Ureter (tissue), 1 donor: ENCODE results near the gene CASZ1. TPM values are rescaled to one million over a fixed set of nuclear protein-coding genes. Genes with fewer than 3 reads are reported as not detected.

Source experiments
- DNase-seq: peaks from one replicate; pipeline ENCODE4 v3.0.0-alpha.2; 2020; ENCODE audit warnings: low spot score
- total RNA-seq: library from RNA; stranded (reverse); gene quantifications from one replicate; pipeline ENCODE4 v1.2.4, GENCODE V29; 2023
- donor health status: DM: yes; HTN: yes; CAD: no.

CASZ1 gene
- total RNA-seq, 1 donor from 2014 or later: 76.8 TPM

DNA sequence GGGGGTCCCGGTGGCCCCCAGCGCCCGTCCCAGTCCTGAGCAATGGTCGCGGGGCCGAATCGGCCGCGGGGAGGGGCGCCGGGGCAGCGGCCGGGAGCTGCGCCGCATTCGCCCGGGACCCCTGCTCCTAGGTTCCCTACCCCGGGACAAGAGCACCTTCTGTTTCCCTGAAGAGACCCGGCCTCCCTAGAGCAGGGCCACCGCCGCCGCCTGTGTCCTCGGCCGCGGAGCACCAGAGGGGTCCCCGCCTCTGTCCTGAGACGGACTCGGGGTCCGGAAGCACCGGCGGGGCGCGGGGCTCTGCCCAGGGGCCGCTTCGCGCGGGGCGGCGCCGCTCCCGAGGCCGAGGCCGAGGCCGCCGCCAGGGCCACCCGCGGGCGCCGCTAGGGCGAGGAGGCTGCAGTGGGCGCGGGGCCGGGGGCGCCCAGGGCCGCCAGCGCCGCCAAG is 157.9 kb downstream of the CASZ1 start:
- no peak for DNase-seq

DNA sequence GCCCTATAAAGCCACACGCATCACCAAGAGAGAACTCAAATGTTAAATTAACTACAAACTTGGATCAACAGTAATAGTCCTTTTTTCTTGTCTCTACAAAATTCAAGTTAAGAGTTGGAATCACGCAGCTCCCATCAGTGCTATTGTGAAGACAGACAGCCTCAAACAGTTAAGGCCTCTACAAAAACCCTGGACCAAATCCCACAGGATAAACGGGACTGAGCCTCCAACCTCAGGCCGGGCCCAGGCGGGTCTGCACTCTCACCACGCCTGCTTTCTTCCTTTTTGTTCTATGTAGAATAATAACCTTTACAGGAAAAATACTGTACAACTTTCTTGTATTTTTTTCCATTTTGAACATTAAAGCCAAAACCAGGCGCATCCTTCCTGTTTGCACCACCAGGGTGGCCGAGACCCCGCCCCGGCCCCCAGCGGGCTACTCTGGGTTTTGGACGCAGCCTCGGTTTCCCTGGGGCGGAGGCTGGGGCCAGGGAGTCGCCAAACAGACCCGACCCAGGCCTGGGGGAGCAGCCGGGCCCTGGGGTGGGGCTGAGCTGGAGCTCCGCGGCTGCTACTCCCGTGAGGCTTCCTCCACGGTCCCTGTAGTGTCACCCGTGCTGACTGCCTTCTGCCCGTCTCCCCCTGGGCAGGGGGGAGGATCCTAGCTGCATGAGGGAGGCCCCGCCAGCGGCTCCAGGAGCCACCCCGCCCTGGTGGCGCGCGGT is 158.4 kb downstream of the CASZ1 start:
- no peak for DNase-seq

DNA sequence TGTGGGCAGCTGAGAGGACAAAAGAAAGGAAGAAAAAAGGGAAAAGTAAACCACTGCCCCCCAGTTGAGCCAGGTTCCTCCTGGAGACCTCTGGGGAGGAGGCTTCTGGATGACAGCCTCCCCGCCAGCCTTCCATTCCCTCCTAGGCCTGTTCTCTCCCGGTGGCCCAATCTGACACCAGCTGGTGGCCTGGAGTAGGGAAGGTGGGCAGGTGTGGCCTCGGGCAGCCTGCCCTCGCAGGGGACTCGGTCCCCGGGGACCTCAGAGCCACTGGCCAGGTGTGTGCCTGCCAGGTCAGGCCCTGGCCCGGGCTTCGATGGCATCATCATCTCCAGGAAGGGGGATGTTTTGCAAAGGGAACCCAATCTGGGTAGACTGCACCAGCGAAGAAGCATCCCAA is 159.0 kb downstream of the CASZ1 start:
- no peak for DNase-seq

DNA sequence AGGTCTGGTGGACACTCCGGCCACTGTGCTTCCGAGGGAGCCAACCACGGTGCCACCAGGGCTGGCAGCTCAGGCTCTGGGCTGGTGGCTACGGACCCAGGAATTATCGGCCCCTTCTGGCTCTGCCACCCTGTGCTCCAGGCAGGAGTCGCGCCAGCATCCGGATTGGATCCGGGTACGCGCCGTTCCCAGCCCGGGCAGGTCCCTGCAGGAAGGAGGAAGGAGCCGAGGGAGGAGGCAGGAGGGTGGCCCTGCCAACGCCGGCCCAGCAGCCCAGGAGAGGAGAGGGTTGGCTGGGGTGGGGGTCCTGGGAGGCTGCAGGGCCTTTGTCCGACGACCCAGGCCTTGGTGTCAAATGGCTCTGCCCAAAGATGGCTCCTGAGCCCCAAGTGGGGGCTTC is 160.5 kb downstream of the CASZ1 start:
- DNase-seq: peak; percentile 79

DNA sequence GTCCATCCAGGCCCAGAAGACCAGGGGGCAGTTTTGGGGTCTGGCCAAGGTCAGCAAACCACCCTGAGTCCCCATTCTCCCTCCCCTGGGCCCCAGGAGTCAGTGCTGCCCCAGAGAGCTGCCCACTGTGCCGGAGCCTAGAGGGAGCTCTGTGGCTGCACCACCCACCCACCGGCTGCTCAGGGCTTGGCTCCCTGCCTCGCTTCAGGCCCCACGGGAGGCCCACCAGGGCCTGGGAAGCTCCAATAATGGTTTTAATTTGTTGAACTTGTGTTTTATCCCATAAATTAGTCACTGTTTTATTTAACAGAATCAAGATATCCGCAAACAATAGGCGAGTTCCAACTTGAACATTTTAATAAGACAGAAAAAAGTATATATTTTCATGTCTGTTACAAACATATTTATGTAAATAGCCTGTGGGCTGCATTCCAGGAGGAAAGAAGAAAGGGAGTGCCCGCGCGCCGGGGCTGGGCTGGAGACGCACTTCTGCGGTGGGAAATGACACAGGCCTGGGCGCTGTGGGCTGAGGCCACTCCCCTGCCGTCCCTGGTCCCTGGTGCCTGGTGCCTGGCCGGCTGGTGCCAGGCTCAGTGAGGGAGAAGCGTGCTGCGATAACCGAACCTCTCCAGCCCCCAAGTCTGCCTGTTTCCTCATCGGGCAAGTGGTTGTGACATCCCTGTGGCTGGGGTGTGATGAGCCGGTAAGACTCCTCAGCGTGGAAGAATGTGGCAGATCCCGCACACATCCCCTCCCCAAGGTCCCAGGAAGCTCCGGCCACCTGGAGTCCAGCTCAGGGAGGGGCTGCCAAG is 161.2 kb downstream of the CASZ1 start:
- peak; percentile 84 for DNase-seq

DNA sequence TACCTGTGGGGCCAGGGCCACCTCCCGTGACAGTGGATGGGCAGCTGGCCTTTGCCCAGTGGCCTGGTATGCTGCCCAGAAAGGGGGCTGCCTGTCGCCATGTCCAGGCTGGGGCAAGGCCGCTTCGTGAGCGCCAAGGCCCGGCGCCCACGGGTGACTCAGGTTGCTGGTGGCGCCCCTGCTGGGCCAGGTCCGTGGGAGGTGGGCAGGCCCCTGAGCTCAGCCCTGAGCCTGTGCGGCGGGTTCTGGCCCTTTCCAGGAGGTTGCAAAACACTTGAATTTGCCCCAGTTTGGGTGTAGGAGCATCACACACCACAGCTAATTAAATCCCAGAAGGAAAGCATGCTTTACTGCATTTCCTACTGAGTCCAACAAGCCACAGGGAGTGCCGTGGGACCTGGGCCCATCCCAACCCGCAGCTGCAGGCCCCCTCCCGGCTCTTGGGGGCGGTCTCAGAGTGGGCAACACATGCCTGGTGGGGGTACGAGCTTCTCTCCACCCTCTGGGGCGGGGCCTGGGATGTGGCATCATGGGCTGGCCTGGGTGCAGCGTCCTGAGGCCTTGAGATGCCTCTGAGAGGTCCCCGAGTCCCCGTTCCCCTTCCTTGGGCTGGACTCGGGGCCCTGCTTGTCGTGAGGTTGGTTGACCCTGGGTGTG is 161.9 kb downstream of the CASZ1 start:
- no peak for DNase-seq

DNA sequence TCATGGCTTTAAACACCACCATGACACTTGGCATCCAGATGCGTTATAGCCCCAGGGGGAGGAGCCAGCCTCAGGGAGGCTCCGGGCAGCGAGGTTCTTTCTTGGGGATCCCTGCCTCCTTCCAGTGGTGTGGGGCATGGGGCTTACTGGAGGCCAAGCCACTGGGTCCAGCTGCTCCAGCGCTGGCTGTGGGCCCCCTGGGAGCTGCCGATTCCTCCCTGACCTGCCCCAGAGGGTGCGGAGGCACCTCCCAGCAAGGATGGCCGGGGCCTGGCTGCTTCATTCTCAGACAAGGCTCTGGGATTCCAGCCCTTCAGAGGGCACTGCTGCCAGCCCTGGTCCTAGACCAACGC is 162.4 kb downstream of the CASZ1 start:
- no peak for DNase-seq

DNA sequence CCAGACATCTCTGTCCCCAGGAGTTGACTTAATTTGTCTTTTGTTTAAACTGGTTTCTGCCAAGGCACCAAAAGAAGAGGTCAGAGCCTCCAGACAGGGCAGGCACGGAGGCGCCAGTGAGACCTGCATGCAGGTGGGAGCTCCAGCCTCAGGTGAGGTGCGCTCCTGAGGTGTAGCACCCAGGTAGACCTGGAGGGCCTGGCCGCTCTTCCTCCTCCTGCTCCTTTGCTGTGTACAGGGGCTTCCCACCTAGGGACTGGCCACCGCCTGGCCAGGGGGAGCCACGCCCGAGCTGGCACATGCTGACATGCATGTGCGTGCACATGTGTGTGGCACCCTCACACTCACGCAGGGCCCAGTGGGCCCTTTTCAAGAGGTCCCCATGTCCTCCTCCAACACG is 163.0 kb downstream of the CASZ1 start:
- no peak for DNase-seq

DNA sequence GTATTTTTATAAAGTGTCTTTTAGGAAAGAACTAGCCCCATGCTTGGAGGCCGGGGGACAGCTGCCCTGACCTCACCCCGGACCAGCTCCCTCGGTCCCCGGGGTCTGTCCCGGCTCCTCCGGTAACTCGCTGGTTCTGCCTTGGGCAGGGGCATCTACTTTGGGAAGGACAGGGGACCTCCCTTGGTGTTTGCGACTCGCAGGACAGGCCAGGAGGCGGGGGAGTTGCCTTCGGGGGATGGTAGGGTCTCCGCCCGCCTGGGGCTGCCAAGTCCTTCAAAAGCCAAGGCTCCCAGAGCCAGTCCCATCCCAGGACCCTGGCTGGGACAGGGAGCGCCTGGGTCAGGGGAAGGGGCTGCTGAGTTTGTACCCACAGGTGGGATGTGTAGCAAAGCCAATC is 163.8 kb downstream of the CASZ1 start:
- no peak for DNase-seq

DNA sequence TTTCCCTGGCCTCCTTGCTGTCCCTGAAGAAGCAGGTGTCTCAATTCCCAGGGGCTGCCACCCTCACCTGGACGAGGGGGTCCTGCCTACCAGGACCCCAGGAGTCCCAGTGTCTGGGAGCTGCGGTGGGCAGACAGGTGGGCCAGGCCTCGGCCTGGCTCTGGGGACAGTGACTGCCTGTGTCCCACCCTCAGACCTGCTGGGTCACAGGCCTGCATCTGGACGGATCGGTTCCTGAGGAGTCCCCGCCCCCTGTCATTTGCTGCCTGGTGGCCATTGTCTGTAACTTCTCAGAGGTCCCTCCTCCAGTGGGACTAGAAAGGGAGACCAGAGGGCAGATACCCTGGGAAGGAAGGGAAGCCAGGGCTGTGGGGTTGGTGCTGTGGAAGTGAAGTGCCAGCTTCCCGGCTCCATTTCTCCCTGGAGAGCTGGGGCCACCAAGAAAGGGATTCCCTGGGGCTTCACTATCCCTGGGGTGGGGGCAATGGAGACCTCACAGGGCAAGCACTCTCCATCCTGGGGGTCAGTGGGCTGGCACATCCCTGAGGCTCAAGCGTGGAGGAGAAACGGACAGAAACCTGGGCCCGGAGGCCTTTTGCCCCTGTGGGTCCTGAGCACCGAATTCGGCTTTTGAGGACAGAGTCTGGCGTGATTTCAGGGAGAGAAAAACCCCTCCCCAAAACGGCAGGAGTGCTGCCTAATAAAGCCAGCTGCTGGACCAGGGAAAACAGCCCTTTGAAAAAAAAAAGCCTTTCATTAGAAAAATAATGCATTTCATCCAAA is 164.4 kb downstream of the CASZ1 start:
- no peak for DNase-seq

DNA sequence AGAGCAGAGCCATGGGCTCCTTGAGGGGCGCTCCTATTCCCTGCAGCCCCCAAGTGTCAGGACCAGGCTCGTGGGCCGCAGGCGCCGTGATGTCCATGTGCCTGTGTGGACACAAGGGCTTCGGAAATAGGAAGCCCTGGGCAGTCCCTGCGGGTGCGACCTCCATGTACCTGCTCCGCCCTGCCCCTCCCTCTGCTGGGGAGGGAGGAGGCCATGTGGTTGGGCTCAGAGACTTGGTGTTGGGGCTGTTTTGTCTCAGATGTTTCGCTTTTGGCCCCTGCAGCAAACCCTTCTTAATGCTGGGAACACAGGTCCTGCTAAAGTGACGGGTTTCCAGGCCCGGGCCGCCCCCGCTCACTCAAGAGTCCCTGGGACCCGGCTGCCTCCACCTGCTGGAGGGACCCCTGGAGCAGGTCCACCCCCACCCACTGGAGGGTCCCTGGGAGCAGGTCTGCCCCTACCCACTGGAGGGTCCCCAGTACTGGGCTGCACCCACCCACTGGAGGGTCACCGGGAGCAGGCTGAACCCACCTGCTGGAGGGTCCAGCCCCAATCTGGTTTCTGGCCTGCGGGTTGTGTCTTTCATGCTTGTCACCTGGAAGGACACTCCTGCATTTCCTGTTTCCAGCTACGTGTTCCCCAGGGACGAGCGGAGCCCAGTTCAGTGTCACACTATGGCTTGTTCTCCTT is 165.2 kb downstream of the CASZ1 start:
- no peak for DNase-seq

DNA sequence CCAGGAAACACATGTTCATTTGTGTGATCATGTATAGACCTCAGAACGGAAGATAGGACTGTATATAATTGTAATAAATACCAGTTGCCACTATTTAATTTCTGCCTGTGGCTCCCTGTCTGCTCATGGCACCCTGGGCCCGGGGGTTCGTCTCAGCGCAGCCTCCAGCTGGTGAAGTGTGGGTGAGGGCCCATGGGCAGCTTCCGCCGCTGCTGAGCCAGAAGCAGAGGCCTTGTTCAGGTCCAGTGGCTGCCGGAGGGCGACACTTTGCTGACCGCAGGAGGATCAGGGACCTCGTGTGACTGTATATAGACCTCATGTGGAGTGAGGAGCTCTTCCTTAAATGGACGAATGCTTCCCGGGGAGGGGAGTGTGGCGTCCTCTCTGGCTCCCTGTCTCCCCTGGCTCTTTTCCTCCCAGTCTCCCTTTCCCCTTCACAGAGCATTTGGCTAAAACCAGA is 165.8 kb downstream of the CASZ1 start:
- no peak for DNase-seq

DNA sequence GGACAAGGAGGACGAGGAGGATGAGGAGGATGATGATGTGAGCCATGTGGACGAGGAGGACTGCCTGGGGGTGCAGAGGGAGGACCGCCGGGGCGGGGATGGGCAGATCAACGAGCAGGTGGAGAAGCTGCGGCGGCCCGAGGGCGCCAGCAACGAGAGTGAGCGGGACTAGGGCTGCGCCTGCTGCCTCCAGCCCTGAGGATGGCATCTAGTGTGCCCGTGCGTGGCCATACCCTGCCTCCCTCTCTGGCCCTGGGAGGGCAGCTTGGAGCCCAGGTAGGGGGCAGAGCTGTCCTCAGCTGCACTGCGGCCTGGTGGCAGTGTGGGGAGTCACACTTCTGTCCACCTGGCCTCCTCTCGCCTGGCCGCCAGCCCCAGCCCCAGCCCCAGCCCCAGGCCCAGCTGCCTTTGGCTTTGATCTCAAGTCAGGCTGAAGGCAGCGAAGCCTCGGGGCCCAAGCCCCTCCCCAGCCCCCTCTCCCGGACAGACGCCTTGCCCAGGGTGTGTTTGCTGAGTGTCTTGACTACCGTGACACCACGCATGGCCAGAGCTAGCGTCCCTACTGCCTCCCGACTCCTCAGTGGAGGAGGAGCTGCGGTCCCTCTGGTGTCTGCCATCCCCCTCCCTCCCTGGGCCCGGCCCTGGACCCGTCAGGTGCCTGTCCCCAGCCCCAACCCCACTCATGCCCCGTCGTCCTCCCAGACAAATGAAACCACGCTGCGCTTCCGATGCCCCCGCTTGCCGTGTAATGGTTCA is 166.5 kb downstream of the CASZ1 start:
- no peak for DNase-seq

DNA sequence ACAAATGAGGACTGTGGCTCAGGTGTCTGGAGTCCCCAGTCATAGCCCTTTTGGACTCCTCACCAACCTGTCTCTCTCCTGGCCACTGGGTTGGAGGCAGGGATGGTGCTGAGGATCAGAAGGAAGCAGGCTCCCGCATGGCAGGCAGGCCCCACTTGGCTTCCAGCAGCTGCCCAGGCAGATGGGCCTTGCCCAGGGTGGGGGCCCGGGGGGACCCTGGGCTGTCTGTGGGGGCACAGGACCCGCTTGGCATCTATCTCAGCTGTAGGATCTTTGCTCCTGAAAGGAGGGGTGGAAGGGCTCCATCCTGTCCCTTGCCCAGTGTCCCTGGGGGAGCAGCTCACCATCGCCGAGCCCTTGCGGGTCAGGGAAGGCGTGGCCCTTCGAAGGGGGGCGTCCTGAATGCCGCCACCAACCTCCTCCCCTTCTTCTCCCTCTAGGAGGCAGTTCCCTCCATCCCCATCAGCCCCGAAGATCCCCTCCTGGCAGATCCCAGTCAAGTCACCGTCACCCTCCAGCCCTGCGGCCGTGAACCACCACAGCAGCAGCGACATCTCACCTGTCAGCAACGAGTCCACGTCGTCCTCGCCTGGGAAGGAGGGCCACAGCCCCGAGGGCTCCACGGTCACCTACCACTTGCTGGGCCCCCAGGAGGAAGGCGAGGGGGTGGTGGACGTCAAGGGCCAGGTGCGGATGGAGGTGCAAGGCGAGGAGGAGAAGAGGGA is 167.2 kb downstream of the CASZ1 start:
- no peak for DNase-seq

DNA sequence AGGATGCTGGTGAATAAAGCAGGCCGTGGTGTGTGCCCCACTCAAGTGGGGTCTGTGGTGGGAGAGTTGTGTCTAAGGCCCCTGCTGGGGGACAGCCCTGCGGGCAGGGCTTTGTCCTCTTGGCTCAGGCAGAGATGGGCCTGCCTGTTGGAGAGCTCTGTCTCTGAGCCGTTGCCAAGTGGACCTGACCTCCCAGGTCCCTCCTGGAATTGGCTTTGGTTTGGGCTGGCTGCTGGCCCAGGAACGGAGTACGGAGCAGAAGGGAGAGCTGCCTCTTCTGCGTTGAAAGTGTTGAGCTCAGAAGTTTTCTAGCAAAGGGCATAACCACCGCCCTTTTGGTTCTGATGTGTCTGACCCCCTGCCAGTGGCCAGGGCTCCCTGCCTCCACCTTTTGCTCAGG is 167.8 kb downstream of the CASZ1 start:
- DNase-seq: peak; percentile 85

DNA sequence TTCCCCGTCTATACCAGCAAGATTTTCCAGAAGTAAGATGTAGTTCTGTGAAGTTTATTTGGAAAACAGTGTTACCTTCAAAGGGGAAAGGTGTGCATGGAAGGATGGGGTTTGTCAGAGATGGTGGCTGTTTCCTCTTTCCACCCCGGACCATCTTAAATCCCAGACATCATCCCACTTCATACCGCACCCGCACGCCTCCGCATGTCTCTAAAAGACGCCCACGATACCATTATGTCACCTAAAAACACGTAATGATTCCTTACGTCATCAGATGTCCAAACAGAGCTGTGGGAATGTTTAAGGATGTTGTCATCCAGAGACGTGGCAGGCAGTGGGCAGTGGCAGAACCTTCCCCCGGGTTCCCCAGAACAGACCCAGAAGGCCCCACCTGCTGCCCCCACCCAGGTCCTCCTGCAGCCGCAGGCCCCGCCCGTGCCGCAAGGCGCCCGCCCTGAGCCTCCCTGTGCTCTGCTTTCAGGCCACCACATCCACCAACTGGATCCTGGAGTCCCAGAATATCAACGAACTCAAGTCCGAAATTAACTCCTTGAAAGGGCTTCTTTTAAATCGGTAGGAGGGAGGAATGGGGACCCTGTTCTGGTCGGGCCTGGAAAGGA is 169.5 kb downstream of the CASZ1 start:
- no peak for DNase-seq

DNA sequence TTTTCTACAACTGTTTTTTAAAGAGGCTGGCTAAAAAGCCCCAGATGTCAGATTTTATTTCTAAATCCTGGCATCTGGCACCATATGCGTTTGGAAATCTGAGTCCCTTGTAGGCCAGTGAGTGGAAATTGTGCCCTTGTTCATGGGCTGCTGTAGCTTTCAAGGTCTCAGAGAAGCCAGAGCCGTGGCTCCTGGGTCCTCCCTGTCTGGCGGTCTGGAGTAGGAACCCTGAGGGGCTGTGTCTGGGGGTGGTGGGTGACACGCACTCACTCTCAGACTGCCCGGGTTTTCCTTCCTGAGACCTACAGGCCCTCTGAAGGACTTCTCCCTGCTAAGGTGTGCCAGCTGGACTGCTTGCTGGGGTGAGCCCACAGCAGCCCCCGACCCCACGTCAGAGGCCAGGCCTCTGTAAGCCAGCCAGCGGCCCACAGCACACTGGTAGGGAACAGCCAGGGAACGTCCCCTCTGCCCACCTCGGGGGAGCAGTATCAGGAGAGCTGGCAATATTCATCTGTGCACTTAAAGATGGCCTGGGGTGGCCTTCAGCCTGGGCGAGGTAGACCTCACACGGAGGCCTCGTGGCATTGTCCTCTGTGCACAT is 170.2 kb downstream of the CASZ1 start:
- DNase-seq: no peak

DNA sequence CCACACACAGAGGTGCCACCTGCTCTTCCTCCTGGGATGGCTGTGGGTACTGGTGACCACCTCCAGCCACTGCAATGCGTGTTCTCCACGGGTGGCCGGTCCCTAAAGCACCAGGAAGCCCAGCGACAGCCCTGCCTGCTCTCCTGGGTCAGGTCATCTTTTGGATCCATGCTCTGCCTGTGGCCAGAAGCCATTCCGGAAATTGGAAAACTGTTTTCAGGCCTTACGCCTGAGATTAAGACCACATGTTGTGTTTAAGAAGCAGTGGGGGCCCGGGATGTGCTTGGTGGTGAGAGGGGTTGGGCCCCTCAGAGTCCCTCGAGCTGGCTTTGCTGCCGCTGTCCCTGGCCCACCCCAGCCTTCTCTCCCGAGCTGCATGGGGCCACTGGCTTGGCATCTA is 170.9 kb downstream of the CASZ1 start:
- no peak for DNase-seq

DNA sequence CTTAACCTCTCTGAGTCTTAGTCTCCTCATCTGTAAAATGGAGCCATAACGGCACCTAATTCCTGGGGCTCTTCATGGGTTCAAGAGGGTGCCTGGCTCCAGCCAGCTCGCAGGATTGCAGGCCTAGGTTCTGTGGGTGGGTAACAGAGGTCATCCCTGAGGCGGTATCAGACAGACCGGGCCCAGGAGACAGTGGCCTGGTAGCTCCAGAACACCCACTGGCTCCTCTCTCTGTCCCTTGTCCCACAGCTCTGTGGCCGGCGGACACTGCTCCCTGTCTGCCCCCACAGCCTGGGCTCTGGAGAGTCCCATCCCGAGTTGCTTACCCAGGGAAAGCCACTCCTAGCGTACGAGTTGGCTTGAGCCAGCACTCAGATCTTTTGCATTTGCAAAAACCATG is 171.4 kb downstream of the CASZ1 start:
- no peak for DNase-seq
